Tibial nerve (tissue), 4 donors: ENCODE data around the gene RSPH9.

Experiments used
- EP300 ChIP-seq, 2 donors: sonication (generic); formaldehyde crosslinking; IDR thresholded peaks; one replicate each; pipeline ENCODE4 v1.6.1; 2017; ENCODE audit warnings: antibody characterized with exemption in 2 of 2, mild to moderate bottlenecking in 1 of 2
- POLR2A ChIP-seq, 2 donors: fragments of 450-650 bp; IDR thresholded peaks; one replicate each; pipeline ENCODE4 v1.6.1; 2017; ENCODE audit warnings: antibody characterized with exemption in 2 of 2, mild to moderate bottlenecking in 2 of 2, moderate library complexity in 2 of 2
- TF ChIP-seq, protein P1 (sequence below), 5 experiments: fragments of 200-600 bp in 3 of 5; fragments of 450-650 bp in 2 of 5; sonication (generic) in 3 of 5; IDR thresholded peaks; one replicate each; pipeline ENCODE4 v1.5.1; 2016 to 2019; ENCODE audit warnings: antibody characterized with exemption in 5 of 5, mild to moderate bottlenecking in 3 of 5, moderate library complexity in 2 of 5

DNA sequence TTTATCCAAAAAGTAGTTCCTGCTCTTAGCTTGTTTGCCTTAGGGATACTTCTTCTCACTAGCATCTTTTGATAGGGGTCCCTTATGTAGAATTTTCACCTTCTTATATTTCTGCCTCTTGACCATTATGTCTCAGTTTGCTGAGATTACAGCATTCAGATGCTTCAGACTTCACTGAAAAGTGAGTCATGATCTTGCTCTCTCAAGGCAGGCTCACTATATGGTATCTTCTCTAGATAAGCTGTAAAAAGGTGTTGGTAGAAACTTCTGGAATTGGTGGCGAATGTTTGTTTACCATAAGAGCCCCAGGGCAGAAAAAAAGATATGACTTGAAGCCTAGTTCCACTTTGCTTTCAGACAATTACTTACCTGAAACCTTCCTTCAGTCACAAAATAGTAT, 35.4 kb upstream of the RSPH9 start:
- TF ChIP-seq, protein P1, sequence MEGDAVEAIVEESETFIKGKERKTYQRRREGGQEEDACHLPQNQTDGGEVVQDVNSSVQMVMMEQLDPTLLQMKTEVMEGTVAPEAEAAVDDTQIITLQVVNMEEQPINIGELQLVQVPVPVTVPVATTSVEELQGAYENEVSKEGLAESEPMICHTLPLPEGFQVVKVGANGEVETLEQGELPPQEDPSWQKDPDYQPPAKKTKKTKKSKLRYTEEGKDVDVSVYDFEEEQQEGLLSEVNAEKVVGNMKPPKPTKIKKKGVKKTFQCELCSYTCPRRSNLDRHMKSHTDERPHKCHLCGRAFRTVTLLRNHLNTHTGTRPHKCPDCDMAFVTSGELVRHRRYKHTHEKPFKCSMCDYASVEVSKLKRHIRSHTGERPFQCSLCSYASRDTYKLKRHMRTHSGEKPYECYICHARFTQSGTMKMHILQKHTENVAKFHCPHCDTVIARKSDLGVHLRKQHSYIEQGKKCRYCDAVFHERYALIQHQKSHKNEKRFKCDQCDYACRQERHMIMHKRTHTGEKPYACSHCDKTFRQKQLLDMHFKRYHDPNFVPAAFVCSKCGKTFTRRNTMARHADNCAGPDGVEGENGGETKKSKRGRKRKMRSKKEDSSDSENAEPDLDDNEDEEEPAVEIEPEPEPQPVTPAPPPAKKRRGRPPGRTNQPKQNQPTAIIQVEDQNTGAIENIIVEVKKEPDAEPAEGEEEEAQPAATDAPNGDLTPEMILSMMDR (IDR thresholded peaks at IDR 0.05): no peak
- no peak for TF ChIP-seq POLR2A (IDR thresholded peaks at IDR 0.05)
- TF ChIP-seq EP300 (IDR thresholded peaks at IDR 0.05): no peak
